Liver (tissue), 3 donors: Measurements from ENCODE around the gene GPR21.

Source experiments
- CTCF ChIP-seq: fragments of 150-350 bp; IDR thresholded peaks from 2 replicates; pipeline ENCODE4 v1.5.1; 2017; ENCODE audit warnings: improper control_type of control experiment, low read depth, low read length; ENCODE audit not compliant: missing input control
- GABPA ChIP-seq, 2 donors: IDR thresholded peaks in 1 of 2; conservative IDR thresholded peaks in 1 of 2; 2 replicates each; pipeline ENCODE4 v1.6.1; 2016; ENCODE audit warnings: antibody characterized with exemption in 2 of 2, mild to moderate bottlenecking in 1 of 2, moderate library complexity in 1 of 2
- SP1 ChIP-seq: IDR thresholded peaks from 2 replicates; pipeline ENCODE4 v1.6.1; 2018; ENCODE audit warnings: antibody characterized with exemption, mild to moderate bottlenecking
- YY1 ChIP-seq: IDR thresholded peaks from 2 replicates; pipeline ENCODE4 v1.6.1; 2016; ENCODE audit warnings: antibody characterized with exemption, mild to moderate bottlenecking
- donor health status: healthy.
- donor health status: healthy.

DNA sequence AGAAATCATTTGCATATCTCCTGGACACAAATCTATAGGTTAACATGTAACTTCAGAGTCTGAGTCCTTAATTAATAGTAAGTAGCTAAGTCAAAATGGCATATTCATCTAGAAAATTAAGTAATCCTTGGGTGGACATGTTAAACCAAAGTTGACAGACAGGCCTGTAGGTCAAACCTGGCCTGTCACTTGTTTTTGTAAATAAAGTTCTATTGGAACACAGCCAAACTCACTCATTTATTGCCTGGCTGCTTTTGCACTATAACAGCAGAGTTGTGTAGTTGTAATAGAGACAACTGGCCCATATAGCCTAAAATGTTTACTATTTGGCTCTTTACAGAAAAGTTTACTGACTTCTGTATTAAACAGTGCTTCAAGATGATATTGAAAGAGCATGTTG lies 24.6 kb upstream of the GPR21 start:
- TF ChIP-seq CTCF = no peak
- no peak for TF ChIP-seq YY1
- no peak for TF ChIP-seq GABPA (IDR thresholded peaks at IDR 0.05 in 1 of 2, conservative IDR thresholded peaks at IDR 0.05 in 1 of 2)
- TF ChIP-seq SP1 = no peak
